GM12874 (cell line): Measurements from ENCODE around the gene FAM222B.

Experiments
- TF ChIP-seq, protein P1 (sequence below): IDR thresholded peaks from 2 replicates; pipeline ENCODE4 v1.5.1; 2011; ENCODE audit warnings: low read depth, mild to moderate bottlenecking, control low read depth, low read length, moderate library complexity; ENCODE audit not compliant: insufficient read depth

The FAM222B gene, protein sequence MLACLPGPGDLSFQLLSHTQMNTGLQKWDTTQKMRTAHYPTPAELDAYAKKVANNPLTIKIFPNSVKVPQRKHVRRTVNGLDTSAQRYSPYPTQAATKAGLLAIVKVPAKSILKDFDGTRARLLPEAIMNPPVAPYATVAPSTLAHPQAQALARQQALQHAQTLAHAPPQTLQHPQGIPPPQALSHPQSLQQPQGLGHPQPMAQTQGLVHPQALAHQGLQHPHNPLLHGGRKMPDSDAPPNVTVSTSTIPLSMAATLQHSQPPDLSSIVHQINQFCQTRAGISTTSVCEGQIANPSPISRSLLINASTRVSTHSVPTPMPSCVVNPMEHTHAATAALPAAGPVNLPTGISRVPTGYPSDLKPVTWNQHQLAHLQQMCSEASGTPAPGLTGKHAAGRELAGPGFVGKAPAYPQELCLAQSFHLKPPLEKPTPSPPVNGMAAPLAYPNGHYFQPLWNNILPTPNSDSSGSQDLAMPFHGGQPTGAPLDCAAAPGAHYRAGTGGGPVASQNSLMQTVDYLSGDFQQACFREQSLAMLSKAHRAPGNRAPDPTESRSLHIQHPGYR

DNA sequence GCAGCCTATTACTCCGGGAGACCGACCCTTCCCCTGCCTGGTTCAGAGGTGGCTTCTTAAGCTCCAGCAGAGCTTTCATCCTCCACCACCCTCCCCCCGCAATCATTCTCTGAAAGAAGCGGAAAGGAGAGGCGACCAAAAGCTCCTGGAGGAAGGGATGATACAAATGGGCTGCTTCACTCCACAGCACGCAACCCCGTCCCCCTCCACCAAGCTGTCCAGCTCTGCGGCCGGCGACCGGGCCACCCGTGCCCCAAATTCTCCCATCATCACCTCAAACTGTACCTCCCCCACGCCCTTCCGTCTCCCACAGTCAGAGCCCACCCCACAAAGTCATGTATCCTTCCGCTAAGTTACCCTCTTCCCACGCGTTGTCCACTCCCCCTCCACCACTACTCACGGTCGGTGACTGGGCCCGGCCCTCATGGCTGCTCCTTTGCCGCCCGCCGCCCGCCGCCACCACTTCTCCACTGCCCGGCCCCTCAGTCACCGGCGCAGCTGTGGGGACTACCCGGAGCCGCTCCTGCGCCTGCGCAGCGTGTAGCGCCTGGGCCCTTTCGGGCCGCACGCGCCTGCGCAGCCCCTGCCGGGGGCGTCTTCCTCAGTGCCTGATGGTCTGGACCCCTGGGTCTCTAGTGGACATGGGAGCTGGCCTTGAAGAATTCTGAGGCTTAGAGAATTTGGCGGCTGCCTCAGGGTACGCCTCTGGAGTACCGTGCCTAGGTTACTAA is at the start of gene FAM222B:
TSS of gene FAM222B (minus strand) at position 509 of the 731 bp plus-strand sequence. CDS start 76,123 bp downstream, outside the sequence.
- TF ChIP-seq, protein P1, sequence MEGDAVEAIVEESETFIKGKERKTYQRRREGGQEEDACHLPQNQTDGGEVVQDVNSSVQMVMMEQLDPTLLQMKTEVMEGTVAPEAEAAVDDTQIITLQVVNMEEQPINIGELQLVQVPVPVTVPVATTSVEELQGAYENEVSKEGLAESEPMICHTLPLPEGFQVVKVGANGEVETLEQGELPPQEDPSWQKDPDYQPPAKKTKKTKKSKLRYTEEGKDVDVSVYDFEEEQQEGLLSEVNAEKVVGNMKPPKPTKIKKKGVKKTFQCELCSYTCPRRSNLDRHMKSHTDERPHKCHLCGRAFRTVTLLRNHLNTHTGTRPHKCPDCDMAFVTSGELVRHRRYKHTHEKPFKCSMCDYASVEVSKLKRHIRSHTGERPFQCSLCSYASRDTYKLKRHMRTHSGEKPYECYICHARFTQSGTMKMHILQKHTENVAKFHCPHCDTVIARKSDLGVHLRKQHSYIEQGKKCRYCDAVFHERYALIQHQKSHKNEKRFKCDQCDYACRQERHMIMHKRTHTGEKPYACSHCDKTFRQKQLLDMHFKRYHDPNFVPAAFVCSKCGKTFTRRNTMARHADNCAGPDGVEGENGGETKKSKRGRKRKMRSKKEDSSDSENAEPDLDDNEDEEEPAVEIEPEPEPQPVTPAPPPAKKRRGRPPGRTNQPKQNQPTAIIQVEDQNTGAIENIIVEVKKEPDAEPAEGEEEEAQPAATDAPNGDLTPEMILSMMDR: no peak

DNA sequence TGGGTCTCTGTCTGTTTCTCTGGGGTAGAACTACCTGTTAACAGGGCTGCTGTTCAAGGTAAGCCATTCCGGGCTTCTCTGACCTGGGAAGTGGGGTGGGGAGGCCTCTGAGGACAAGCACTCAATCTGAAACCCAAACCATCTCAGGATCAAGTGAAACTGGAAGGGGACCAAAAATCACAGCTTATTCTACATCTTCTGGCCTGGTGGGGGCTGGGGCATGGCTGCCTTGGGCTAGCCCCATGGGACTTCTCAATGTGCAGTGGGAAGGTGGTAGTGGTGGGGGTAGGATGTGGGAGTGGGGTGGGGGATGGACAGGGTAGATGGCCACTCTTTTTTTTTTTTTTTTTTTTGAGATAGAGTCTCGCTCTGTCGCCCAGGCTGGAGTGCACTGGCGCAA is 49.4 kb upstream of the FAM222B start:
- TF ChIP-seq, protein P1: no peak

DNA sequence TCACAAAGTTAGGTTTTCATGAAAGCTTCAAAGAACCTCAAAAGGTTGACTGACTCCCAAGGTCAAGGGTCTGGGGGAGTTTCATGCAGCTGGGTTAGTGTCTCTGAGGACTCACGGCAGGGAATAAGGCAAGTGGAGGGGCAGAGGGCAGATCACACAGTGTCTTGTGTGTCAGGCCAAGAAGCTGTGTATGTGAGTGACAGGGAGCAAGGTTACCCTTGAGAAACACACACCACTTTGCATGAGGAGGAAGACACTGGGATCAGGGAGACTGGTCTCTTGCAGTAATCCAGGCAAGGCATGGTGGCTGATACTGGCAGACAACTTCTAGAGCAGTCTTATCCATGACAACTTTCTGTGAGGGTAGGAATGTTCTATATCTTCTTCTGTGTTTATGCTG is 48.6 kb upstream of the FAM222B start:
- TF ChIP-seq, protein P1: no peak

DNA sequence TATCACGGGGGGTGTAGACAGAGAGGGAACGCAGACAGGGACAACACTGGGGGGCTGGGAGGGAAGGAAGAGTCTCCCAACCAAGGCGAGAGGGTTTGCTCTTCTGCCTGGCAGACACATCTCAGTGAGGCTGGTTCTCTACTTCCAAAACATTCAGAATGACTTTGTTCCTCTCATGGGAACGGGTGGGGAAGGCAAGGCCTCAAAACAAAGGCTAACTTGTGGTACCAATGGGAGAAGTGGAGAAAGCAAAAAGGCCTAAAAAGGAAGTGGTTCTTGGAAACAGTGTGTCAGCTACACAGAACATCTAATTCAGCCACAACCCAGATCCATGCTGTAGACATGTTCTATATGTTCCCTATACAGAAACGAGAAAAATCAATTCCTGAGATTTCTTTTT is 47.4 kb upstream of the FAM222B start:
- TF ChIP-seq, protein P1: no peak

DNA sequence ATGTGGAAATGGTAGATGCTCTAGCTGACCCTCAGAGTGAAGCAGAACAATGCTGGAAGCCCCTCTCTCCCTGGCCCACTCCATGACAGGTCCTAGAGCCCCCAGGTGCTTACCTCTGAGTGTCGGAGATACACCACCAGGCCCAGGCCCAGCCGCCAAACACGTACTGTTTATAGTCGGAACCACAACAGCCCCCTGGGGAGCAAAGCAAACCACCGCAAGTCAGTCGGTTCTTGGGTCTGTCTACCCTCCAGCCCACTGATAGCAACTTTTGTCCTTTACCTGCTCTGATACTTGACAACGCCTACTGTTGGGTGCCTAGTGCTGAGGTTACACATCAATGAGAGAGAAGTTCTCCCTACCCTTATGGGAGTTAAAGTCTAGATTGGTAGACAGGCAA is 46.2 kb upstream of the FAM222B start:
- TF ChIP-seq, protein P1: no peak

DNA sequence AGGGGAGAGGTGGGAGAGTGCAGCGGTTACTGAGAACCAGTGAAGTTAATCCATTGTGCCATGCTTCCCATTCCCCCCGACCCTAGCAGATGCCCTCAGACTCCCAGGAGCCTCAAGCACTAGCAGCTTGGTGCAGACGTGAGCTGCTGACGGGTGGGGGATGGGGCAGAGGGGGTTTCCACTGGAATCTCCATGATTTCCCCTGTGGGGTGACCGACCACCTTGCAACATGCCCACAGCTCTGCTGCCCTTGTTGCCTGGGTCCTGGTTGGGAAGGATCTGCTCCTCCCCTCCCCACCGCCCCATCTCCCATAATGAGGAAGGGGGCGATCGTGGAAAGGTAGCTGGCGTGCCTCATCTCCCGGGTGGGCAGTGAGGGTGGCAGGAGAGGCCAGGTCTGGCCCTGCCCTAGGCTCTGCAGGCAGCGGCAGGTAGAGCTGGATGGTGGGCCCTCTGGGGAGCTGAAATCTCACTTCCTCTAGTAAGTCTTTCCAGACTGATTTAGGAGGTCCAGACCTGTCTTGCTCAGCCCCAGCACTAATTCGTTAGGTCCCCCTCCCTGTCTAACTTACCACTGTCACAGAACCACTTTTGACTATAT is 45.4 kb upstream of the FAM222B start:
- TF ChIP-seq, protein P1: no peak

DNA sequence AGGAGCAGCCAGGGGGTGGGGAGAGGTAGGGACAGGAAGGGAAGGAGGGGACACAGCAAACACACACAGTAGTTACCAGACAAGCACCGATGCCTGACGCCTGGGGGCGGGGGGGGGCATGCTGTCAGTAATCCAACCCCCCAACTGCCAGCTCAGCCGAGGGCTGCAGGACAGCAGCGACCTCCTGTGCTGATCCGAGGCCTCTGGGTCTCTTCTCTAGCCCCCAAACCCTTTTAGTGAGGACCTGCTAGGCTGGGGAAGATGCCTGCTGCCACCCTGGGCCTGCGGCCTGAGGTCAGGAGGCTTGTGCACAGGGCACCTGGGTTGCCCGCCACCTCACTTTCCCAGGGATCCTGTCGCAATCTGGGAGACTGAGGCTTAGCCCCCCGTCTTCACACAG is 43.4 kb upstream of the FAM222B start:
- TF ChIP-seq, protein P1: no peak
